Measurements from ENCODE around the gene SMIM3.

- TF ChIP-seq CTCF (IDR thresholded peaks at IDR 0.05; ENCODE audit: insufficient read depth, low read length, poor library complexity, severe bottlenecking) (no peak), EZH2phosphoT487 (conservative IDR thresholded peaks at IDR 0.05; ENCODE audit: low read length) (no peak)
Measured at GRCh38 chr5:150797384-150797783, 18.8 kb downstream of the SMIM3 start.
